PC-9 (cell line): ENCODE results near the gene TEAD2.

Source experiments
- EZH2 ChIP-seq: fragments of 200-600 bp; sonication (generic); IDR thresholded peaks from 2 replicates; pipeline ENCODE4 v1.8.0; 2017; ENCODE audit warnings: antibody characterized with exemption, low read depth
- TF ChIP-seq, protein P1 (sequence below): fragments of 200-600 bp; sonication (generic); conservative IDR thresholded peaks from 2 replicates; pipeline ENCODE4 v1.6.1; 2017; ENCODE audit warnings: mixed run types, antibody characterized with exemption, mild to moderate bottlenecking, moderate library complexity

DNA sequence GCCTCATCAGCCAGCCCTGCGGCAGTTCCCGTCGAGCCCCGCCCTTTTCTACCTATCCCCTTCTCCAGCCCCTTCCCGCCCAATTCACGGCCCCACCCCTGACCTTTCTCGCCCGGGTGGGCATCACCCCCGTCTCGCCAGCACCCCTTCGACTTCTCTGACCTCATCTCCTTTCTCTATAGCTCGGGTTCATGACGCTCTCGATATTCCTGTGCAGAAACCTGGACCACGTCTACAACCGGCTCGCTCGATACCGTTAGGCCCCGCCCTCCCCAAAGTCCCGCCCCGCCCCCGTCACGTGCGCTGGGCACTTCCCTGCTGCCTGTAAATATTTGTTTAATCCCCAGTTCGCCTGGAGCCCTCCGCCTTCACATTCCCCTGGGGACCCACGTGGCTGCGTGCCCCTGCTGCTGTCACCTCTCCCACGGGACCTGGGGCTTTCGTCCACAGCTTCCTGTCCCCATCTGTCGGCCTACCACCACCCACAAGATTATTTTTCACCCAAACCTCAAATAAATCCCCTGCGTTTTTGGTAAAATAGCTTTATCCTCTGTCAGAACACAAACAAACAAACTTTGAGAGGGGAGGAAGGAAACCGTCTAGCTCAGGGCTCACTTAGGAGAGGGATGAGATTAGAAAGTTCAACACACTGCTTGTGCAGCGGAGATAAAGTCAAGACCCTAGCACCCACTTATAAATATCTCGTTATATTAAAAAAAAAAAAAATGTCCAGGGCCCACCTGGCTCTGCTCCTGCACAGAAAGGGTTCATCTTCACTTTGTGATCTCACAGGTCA, 21.9 kb downstream of the TEAD2 start:
- TF ChIP-seq, protein P1, sequence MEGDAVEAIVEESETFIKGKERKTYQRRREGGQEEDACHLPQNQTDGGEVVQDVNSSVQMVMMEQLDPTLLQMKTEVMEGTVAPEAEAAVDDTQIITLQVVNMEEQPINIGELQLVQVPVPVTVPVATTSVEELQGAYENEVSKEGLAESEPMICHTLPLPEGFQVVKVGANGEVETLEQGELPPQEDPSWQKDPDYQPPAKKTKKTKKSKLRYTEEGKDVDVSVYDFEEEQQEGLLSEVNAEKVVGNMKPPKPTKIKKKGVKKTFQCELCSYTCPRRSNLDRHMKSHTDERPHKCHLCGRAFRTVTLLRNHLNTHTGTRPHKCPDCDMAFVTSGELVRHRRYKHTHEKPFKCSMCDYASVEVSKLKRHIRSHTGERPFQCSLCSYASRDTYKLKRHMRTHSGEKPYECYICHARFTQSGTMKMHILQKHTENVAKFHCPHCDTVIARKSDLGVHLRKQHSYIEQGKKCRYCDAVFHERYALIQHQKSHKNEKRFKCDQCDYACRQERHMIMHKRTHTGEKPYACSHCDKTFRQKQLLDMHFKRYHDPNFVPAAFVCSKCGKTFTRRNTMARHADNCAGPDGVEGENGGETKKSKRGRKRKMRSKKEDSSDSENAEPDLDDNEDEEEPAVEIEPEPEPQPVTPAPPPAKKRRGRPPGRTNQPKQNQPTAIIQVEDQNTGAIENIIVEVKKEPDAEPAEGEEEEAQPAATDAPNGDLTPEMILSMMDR, result no peak
- TF ChIP-seq EZH2, result no peak
